ENCODE results near the gene SMAD7. TPM values are rescaled to one million over a fixed set of nuclear protein-coding genes. Genes with fewer than 3 reads are reported as not detected.
A peak's percentile ranks its signal among the peaks of the same experiment; 100 is the strongest.

The SMAD7 gene
- total and polyA plus RNA-seq, 7 donors: 13.2 to 29.1 (median 19.0) TPM

DNA sequence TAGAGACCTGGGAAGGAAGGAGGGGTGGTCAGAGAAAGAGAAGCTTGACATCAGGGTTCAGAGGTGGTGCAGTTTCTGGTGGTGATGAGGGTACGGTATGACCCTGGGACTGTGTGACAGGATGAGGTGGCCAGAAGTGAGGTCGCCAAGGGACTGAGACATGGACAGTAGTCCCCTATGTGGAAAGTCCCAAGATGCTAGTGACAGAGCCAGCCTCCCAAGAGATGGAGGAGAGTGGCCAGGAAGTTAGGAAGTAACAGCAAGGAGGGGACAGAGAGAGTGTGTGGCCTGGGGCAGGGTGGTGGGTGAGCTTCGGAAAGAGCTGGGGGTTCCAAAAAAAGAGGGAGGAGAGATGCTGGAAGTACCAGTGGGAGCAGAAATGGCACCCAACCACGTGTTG lies 66.0 kb downstream of the SMAD7 start:
- Histone ChIP-seq H3K27ac (peak overlapping the region in 2 of 4 donors; percentile 23 to 64), H3K4me1 (peaks cover 0 to 32% (median 27%) of the 10 kb centered on the region in 4 donors), H3K9me3 (no peaks in the 10 kb centered on the region), H3K4me3 (no peak overlapping the region), H3K36me3 (no peaks in the 10 kb centered on the region), H3K27me3 (no peaks in the 10 kb centered on the region)
- peak; percentile 27 for DNase-seq
- intact Hi-C loops (cut with DNase I): no loop called here
- TF ChIP-seq EP300 (IDR thresholded peaks at IDR 0.05) (no peak), POLR2AphosphoS5 (IDR thresholded peaks at IDR 0.05) (no peak), POLR2A (IDR thresholded peaks at IDR 0.05) (no peak)
- TF ChIP-seq, protein P1, sequence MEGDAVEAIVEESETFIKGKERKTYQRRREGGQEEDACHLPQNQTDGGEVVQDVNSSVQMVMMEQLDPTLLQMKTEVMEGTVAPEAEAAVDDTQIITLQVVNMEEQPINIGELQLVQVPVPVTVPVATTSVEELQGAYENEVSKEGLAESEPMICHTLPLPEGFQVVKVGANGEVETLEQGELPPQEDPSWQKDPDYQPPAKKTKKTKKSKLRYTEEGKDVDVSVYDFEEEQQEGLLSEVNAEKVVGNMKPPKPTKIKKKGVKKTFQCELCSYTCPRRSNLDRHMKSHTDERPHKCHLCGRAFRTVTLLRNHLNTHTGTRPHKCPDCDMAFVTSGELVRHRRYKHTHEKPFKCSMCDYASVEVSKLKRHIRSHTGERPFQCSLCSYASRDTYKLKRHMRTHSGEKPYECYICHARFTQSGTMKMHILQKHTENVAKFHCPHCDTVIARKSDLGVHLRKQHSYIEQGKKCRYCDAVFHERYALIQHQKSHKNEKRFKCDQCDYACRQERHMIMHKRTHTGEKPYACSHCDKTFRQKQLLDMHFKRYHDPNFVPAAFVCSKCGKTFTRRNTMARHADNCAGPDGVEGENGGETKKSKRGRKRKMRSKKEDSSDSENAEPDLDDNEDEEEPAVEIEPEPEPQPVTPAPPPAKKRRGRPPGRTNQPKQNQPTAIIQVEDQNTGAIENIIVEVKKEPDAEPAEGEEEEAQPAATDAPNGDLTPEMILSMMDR (IDR thresholded peaks at IDR 0.05): no peak
- WGBS, 2 donors: 85 to 91% methylated on average over 4 of the region's 4 CpGs

DNA sequence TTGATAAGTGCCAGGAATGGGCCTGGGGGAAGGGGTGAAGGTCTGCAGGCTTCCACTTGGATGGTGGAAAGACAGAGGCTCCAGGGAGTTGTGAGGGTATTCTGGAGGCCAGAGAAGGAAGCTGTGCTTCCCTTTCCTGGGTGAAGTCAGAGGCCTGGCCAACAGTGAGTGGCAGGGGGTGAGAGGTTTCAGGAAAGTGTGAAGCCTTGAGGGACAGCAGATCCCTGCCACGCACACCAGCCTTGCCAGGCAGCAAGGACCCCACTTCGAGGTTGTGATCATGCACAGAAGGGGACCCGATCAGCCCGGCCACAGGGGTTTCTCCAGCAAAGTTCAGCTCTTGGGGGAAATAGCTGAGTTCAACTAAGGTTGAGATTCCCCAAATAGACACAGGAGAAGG lies 66.5 kb downstream of the SMAD7 start:
- 92 to 93% methylated on average over 4 of the region's 4 CpGs for WGBS, 2 donors
- peak; percentile 56 for DNase-seq
- no peak overlapping the region for H3K27ac ChIP-seq
- H3K4me1 ChIP-seq: peaks cover 0 to 27% (median 22%) of the 10 kb centered on the region in 4 donors
- H3K27me3 ChIP-seq: no peaks in the 10 kb centered on the region
- H3K36me3 ChIP-seq: no peaks in the 10 kb centered on the region
- TF ChIP-seq POLR2AphosphoS5 (IDR thresholded peaks at IDR 0.05) (no peak), EP300 (IDR thresholded peaks at IDR 0.05) (no peak), POLR2A (IDR thresholded peaks at IDR 0.05) (no peak)
- TF ChIP-seq, protein P1 (IDR thresholded peaks at IDR 0.05): no peak
- no peaks in the 10 kb centered on the region for H3K9me3 ChIP-seq
- H3K4me3 ChIP-seq: no peak overlapping the region
- intact Hi-C loops (cut with DNase I): no loop called here

DNA sequence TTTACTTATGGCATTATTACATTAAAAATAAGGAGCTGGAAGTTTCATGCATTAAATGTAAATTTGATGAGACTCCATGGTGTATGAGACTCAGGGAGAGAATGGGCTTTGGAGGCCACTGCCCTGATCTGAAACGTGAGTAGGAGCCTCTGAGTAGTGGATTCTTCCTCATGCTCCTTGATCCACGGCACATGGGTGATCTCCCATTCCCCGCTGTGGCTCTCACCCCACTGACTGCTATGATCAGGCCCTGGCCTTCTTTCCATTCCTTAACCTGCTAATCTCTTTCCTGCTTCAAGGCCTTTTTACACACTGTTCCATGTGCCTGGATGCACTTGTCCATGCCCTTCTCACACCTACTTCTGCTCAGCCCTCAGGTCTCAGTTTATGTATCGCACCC lies 68.4 kb downstream of the SMAD7 start:
- H3K36me3 ChIP-seq: no peaks in the 10 kb centered on the region
- H3K4me1 ChIP-seq: peaks cover 0 to 18% (median 15%) of the 10 kb centered on the region in 4 donors
- DNase-seq: peak; percentile 30
- no peaks in the 10 kb centered on the region for H3K27me3 ChIP-seq
- 91 to 97% methylated on average over 4 of the region's 4 CpGs for WGBS, 2 donors
- H3K9me3 ChIP-seq: no peaks in the 10 kb centered on the region
- TF ChIP-seq POLR2A (IDR thresholded peaks at IDR 0.05) (no peak), EP300 (IDR thresholded peaks at IDR 0.05) (no peak), POLR2AphosphoS5 (IDR thresholded peaks at IDR 0.05) (no peak)
- TF ChIP-seq, protein P1 (IDR thresholded peaks at IDR 0.05): no peak
- no peak overlapping the region for H3K27ac ChIP-seq
- intact Hi-C loops (cut with DNase I): no loop called here
- no peak overlapping the region for H3K4me3 ChIP-seq

DNA sequence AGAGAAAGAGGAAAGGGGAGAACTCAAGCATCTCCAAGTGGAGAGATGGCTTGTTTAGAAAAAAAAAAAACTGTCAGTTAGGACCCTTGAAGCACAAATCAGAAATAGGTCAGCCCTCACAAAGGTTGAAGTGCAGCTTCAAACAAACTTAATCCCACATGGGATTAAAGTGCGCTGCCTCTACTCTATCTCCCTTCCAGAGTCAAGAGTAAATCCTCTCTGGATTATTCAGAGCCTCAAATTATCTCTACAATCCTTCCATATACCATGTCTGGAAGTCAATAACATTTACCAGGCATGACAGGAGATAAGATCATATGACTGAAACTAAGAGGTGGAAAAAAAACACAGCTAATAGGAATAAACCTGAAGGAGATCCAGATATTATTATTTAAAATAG lies 69.8 kb downstream of the SMAD7 start:
- intact Hi-C loops (cut with DNase I): no loop called here
- 95 to 98% methylated on average over 1 of the region's 1 CpG for WGBS, 2 donors
- no peak for DNase-seq

More for the DNA sequence above, 69.8 kb downstream of the SMAD7 start:
- TF ChIP-seq, protein P1 (IDR thresholded peaks at IDR 0.05): no peak
- no peak for TF ChIP-seq EP300 (IDR thresholded peaks at IDR 0.05)
- no peak for TF ChIP-seq POLR2AphosphoS5 (IDR thresholded peaks at IDR 0.05)
- TF ChIP-seq POLR2A (IDR thresholded peaks at IDR 0.05): no peak
- Histone ChIP-seq H3K27ac (no peak overlapping the region), H3K4me1 (peaks cover 0 to 18% (median 15%) of the 10 kb centered on the region in 4 donors), H3K4me3 (no peak overlapping the region), H3K36me3 (no peaks in the 10 kb centered on the region), H3K9me3 (no peaks in the 10 kb centered on the region), H3K27me3 (no peaks in the 10 kb centered on the region)
